ENCODE results near the gene RASSF4.

DNA sequence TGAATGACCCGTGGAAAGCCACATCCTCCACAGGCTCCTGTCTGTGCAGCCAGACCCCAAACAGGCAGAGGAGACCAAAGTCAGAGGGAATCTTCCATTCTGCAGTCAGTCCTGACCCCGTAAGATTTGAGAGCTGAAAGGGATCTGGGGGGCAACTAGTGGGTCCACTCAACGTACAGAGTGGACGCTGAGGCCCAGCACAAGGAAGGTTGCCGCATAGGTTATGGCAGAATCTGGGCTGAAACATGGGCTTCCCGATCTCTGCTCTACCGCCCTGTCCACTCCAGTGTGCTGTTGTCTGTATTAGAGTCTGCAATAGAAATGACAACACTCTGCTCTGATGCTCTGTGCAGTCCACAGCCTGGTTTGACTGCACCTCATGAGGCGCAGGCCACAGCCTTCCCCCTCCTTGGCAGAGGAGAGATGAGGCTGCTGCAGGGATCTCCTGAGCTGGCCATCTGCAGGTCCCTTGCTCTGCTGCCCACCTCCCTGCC, 33.2 kb downstream of the RASSF4 start:
- TF ChIP-seq, protein P1, sequence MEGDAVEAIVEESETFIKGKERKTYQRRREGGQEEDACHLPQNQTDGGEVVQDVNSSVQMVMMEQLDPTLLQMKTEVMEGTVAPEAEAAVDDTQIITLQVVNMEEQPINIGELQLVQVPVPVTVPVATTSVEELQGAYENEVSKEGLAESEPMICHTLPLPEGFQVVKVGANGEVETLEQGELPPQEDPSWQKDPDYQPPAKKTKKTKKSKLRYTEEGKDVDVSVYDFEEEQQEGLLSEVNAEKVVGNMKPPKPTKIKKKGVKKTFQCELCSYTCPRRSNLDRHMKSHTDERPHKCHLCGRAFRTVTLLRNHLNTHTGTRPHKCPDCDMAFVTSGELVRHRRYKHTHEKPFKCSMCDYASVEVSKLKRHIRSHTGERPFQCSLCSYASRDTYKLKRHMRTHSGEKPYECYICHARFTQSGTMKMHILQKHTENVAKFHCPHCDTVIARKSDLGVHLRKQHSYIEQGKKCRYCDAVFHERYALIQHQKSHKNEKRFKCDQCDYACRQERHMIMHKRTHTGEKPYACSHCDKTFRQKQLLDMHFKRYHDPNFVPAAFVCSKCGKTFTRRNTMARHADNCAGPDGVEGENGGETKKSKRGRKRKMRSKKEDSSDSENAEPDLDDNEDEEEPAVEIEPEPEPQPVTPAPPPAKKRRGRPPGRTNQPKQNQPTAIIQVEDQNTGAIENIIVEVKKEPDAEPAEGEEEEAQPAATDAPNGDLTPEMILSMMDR (optimal IDR thresholded peaks at IDR 0.05 in 1 of 3, IDR thresholded peaks at IDR 0.05 in 1 of 3, conservative IDR thresholded peaks at IDR 0.05 in 1 of 3; ENCODE audit: extremely low read depth in 1 of 3, insufficient read depth in 2 of 3, low read length in 3 of 3) = no peak
- TF ChIP-seq EZH2 (IDR thresholded peaks at IDR 0.05; ENCODE audit: low read length) = no peak
